Measurements from ENCODE around the gene ZBTB12.
"Not testable (repeated sequence)": the region's sequence is repeated elsewhere in the genome, so short reads cannot be mapped to it uniquely, and the experiment has no call there.

The ZBTB12 gene

GRCh38 chr6:31919624-31920303 lies 17.9 kb upstream of the ZBTB12 start:
- DNase-seq = no peak

DNA sequence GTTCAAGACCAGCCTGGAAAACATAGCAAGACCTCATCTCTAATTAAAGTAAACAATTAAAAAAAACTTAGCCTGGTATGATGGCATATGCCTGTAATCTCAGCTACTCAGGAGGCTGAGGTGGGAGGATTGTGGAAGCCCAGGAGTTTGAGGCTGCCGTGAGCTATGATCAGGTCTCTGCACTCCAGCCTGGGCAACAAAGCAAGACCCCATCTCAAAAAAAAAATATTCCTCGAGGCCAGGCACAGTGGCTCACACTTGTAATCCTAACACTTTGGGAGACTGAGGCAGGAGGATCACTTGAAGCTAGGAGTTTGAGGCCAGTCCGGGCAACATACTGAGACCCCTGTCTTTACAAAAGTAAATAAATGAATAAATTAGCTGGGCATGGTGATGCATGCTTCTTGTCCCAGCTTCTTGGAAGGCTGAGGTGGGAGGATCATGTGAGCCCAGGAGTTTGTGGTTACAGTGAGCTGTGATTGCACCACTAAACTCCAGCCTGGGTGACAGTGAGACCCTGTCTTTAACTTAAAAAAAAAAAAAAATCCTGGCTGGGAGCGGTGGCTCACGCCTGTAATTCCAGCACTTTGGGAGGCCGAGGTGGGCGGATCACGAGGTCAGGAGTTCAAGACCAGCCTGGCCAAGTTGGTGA lies 16.3 kb upstream of the ZBTB12 start:
- no peak for DNase-seq

- no peak for DNase-seq
These were observed 13.9 kb upstream of the ZBTB12 start for GRCh38 chr6:31915756-31916155.

GRCh38 chr6:31915351-31915750 lies 13.5 kb upstream of the ZBTB12 start:
- DNase-seq = no peak

- DNase-seq = no peak
These were observed 10.1 kb upstream of the ZBTB12 start for GRCh38 chr6:31911826-31912585.

DNA sequence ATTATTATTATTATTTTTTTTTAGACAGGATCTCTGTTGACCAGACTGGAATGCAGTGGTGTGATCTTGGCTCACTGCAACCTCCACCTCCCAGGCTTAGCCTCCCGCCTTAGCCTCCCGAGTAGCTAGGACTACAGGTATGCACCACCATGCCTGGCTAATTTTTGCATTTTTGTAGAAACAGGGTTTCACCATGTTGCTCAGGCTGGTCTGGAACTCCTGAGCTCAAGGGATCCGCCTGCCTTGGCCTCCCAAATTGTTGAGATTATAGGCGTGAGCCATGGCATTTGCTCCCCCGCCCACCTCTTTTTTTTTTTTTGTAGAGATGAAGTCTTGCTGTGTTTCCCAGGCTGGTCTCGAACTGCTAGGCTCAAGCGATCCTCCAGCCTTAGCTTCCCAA lies 7.4 kb upstream of the ZBTB12 start:
- not testable (repeated sequence) for DNase-seq

DNA sequence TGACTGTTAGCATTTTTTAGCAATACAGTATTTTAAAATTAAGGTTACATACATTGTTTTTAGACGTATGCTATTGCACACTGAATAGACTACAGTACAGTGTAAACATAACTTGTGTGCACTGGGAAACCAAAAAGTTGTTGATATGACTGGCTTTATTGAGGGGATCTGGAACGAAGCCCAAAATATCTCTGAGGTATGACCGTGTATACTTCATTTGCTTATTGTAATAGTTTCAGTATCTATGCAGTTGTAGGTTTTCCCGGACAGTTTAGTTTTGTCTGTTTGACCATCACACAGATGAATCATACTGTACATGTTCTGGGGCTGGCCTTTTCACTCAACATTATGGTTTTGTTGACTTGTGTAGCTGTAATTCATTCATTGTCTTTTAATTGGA lies 6.9 kb upstream of the ZBTB12 start:
- DNase-seq = no peak

DNA sequence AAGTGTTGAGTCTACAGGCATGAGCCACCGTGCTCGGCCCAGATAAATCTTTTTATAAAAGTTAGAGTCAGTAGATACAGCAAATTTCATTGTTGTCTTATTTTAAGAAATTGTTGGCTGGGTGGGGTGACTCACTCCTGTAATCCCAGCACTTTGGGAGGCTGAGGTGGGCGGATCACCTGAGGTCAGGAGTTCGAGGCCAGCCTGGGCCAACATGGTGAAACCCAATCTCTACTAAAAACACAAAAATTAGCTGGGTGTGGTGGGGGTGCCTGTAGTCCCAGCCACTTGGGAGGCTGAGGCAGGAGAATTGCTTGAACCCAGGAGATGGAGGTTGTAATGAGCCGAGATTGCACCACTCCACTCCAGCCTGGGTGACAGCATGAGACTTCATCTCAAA lies 6.4 kb upstream of the ZBTB12 start:
- DNase-seq = not testable (repeated sequence)

- DNase-seq = no peak
These were observed 5.4 kb upstream of the ZBTB12 start for GRCh38 chr6:31907158-31907813.

- not testable (repeated sequence) for DNase-seq
These were observed 4.8 kb upstream of the ZBTB12 start for GRCh38 chr6:31906727-31907126.

GRCh38 chr6:31906122-31906521 lies 4.2 kb upstream of the ZBTB12 start:
- no peak for DNase-seq

- DNase-seq = no peak
These were observed 3.2 kb upstream of the ZBTB12 start for GRCh38 chr6:31905041-31905440.

- no peak for DNase-seq
These were observed 2.1 kb upstream of the ZBTB12 start for GRCh38 chr6:31903957-31904356.

DNA sequence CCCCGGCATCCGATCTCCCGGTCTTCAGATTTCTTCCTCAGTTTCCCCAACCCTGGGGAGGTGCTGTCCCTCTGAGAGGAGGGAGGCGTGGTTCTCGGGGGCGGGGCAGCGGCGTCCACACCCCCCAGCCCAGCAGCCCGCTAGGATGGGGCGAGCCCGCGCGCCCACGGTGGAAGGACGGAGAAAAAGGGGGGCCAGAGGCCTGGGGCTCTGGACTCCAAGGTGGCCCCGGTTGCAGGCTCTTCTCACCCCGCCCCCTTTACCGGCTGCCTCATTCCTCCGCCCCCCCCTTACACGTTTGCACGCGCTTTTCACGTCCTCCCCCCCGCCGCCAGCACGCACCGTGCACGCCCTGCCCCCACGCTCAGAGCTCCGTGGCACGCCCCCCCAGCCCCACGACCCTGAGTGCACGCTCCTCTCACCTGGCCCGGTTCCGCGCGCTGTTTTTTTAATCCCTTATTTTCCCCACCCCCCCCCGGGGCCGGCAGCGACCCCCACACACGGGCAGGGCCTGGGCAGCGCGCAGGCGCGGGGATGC lies 402 bp downstream of the ZBTB12 start:
- DNase-seq = peak; percentile 84

DNA sequence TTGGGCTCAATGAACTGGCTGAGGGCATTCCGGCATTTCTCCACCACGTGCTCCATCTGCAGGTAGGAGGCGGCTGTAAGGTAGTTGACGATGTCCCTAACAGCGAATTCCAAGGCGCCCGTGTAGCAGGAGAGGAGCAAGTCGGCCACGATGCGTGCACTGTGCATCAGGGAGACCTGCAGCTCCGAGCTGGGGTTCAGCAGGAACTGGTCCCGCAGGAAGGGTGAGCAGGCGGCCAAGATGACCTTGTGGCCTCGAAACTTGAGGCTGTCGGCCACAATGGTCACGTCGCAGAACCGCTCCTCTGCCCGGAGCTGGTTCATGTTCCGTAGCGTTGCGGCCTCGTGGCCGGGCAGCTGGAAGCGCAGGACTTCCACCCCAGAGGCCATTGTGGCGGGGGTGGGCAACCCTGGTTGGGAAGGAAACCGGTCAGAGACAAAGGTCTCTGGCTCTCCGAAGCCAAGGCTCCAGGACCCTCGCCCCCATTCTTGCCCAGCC lies 920 bp downstream of the ZBTB12 start:
- DNase-seq = no peak

- DNase-seq = no peak
These were observed 1.8 kb downstream of the ZBTB12 start for GRCh38 chr6:31899882-31900722.

DNA sequence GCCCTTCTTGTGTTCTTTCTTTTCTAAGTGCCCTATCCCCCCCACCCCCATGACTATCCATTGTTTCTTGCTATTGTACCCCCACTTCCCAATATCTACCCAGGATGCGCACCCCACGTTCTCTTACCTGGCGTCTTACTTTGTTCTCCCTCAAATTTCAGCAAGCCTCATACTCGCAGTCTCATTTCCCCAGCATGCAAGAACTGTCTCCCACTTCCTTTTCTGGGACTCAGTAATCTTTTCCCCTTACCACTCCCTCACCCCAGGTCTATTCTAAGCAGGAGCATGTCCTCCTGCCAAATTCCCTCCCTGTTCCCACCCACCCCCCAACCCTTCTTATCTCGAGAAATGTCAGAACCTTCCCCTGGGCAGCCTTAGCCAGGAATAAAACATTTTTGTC lies 2.7 kb downstream of the ZBTB12 start:
- DNase-seq = no peak

DNA sequence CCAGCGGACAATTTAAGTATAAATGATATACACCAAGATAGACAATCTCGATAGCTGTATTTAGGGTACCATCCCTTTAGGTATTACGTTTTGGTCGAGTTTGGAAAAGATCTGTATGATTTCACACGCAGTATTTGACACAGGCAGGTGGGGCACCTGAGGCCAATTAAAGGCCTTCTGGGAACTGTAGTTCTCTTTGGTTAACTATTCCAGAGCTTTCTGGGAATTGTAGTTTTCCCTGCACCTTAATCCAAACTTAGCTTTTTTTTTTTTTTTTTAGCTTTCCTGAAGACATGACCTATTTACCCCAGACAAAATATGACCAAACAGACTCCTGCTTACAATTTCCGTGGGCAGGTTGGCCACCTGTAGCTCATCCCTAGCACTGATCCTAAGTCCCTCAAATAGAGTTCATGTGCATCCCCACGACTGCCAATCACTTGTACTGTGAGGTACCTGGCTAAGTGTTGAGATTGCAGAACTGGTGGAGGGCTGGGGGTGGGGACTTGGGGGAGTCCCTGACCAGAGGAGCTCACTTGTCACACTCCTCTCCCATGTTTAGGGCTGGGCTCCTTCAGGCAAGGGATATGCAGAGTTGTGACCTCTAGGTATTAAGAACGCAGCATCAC lies 3.4 kb downstream of the ZBTB12 start:
- peak; percentile 55 for DNase-seq

DNA sequence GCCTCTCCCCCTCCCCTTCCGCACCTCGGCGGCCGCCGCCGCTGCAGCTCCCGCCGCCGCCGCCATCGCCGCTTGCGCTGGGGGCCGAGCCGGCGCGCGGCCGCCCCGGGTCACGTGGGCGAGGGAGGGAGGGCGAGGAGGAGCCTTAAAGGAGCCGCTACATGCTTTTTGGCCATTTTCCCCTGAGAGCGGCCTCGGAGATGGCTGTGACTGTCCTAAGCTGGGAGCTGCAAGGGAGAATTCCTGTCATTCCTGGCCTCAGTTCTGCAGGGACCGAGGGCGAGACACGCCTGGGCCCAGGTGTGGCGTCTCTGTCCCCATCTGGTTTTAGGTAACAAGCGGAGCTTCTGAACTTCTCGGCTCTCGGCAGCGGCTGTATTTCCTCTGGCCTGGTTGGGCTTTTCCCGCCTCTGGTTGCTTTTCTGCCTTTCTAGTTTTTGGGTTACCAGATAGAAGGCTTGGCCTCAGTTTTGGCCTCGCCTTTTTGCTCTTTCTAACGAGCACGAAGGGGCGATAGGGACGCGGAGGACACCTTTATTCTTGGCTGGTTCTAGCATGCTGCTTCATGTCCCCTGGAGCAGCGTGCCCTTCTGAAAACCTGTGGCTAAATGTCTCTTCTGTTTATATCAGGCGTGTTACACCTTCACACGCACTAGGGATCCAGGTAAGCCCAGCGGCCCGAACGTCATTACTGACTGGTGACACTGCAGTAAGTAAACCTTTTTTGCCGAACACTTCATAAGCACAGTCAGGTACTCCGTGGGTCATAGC lies 4.1 kb downstream of the ZBTB12 start, which contains the start of gene EHMT2:
Gene EHMT2 (minus strand): TSS at position 87 of the 771 bp plus-strand sequence. CDS start 21 bp downstream, at position 66.
- DNase-seq = peak; percentile 86

DNA sequence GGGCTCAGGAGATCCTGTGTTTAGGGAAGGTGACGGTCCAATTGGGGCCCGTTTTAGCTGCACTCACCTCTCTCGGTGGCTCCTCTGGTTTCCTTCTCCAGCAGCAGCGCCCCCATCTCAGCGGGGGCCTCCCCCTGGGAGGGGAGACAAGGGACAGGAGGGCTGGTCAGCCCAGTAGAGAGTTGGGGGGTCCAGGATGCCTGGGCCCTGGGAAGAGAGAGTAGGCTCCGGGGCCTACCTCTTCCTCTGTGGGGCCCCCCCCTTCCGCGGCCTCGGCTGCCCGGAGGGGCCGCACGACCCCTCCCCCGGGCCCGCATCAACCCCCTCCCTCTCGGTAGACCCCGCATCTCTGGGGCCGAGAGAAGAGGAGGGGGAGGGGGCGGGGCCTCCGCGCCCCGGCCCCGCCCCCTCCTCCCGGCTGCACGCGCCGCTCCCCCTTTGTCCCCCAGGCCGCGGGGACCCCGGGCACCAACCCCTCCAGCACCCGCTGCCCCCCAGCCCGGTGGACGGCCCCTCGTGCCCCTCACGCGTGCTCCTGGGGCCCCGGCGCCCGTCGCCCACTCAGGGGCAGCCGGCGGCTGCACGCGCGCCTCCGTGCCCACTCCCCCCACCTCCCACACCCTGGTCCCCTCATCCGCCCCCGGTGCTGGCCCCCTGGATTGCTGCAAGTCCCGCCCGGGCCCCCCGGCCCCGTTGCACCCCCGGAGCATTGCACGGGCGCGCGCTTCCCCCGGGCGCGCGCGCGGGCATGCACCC lies 4.9 kb downstream of the ZBTB12 start:
- peak; percentile 8 for DNase-seq

All from CD4-positive, alpha-beta T cell treated with Interleukin-17A for 4 hours (primary cell).